HG03558 (cell line): ENCODE data around the gene CST1.
"Not testable (repeated sequence)": the region's sequence is repeated elsewhere in the genome, so short reads cannot be mapped to it uniquely, and the experiment has no call there.

Experiments
- ATAC-seq: cut with Tn5 transposase; IDR thresholded peaks from one replicate; pipeline ENCODE4 v1.9.1; 2021; ENCODE audit warnings: moderate number of reproducible peaks; ENCODE audit not compliant: unreplicated experiment; ENCODE audit errors: extremely low read depth

CST1 gene

GRCh38 chr20:23756792-23757191 is 6.1 kb upstream of the CST1 start:
- ATAC-seq, result not testable (repeated sequence)

DNA sequence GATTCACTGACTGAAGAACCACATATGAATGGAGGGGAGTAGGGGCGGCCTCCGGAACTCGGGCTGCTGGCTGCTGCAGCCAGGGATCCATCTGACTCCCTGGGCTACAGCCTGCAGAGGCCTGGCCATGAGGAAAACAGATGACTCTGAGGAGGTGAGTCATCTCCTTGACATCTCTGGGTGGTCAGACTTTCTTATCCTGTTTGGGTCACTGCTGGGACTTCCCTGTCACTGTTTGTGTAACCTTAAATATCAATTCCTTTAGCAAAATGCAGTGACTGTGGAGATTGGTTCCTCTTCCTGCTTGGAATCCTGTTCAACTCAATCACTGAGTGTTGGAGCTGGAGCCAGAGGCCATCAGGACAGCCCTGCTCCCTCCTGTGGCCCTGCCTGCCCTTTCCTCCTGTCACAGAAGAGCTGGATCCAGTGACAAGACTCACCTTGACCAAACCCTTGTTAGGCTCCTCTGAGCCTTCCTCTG is 4.4 kb upstream of the CST1 start:
- ATAC-seq, result not testable (repeated sequence)

GRCh38 chr20:23754731-23755130 is 4.0 kb upstream of the CST1 start:
- ATAC-seq, result no peak

DNA sequence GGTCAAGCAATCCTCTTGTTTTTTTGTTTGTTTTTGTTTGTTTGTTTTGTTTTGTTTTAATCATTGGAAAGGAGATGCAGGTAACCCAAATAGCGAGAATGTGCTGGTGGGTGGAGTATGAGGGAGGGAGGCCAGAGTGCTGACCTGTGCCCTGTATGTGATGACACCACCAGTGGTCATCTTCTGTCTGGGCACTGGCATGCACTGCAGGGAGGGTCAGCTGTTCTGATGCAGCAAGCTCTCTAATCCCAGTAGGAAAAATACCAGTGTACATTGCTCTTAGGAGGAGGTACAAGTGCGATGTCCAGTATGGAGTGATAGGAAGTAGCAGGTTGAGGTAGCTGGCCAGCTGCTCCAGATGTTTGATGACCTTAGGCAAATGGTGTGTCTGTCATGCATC is 2.9 kb upstream of the CST1 start:
- ATAC-seq, result no peak

- no peak for ATAC-seq
Measured at GRCh38 chr20:23753194-23753548, 2.4 kb upstream of the CST1 start.

- ATAC-seq, result no peak
Measured at GRCh38 chr20:23752481-23753193, 1.9 kb upstream of the CST1 start.

DNA sequence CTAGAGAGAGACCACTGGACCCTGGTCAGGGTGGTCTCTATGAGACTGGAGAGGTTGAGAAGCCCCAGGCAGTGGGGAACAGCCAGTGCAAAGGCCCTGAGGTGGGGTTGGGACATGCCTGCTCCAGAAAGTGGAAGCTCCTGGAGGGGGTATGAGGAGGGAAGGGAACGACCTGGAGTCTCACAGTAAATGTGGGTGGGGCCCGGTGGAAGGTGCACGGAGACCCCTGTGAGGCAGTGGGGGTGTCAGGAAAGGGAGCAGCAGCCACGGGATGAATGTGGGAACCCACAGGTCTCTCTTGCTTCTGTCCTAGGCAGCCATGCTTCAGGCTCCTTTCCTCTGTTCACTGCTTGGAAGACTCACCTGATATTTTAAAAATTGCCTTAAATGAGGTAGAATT is 1.3 kb upstream of the CST1 start:
- ATAC-seq, result no peak

- ATAC-seq, result no peak
Measured at GRCh38 chr20:23749746-23750145, 989 bp downstream of the CST1 start.

DNA sequence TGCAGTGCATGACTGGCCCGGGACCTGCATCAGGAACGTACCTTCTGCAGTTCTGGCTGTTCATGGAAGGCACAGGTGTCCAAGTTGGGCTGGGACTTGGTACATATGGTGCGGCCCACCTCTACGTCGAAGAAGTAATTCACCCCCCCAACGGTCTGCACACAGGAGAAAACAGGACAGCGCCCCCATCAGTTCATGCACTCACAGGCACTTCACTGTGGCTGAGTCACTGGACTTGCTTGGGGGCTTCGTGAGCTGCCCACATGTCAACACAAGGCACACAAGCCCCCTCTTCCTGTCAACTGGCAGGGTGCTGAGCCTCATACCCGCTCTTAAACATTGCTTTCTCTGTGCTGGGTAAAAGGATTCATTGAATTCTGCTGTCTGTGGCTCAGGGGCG is 1.8 kb downstream of the CST1 start:
- not testable (repeated sequence) for ATAC-seq

GRCh38 chr20:23747551-23747950 is 3.2 kb downstream of the CST1 start:
- not testable (repeated sequence) for ATAC-seq

DNA sequence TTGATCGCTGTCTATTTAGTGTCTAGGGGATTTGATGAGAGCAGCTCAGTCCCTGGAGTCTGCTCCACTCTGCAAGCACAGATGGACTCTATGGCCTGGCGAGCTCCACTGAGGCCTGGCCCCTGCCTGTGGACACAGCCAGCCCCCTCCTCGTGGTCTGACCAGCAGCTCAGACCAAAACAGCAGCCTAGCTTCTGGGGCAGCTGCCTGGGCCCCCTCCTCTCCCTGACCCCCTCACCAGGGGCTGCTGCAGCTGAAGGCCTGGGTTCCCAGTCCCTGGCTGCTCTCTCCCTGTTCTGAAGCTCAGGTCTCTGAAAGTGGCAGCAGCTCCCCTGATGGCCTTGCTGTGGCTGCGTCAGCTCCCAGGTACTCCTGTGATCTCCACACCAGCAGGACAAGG is 3.6 kb downstream of the CST1 start:
- ATAC-seq, result not testable (repeated sequence)

- no peak for ATAC-seq
Measured at GRCh38 chr20:23746321-23746720, 4.4 kb downstream of the CST1 start.

DNA sequence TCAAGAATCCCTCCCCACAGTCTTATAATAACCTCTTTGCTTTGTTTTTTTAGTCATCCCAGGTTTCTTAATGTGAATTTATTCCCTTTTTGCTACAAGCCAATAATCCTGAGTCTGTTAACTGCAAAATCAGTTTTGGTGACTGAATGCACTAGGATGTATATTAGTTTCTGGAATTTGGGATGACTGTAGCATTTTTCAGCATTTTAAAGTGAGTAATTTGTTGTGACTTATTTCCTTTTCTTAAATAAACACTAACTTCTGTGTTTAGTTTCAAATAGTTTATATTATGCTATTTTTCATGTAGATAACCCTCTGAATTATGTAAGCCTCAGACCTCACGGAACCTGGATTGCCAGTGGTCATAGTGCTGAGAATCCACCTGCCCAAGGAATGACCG is 5.5 kb downstream of the CST1 start:
- ATAC-seq, result no peak

DNA sequence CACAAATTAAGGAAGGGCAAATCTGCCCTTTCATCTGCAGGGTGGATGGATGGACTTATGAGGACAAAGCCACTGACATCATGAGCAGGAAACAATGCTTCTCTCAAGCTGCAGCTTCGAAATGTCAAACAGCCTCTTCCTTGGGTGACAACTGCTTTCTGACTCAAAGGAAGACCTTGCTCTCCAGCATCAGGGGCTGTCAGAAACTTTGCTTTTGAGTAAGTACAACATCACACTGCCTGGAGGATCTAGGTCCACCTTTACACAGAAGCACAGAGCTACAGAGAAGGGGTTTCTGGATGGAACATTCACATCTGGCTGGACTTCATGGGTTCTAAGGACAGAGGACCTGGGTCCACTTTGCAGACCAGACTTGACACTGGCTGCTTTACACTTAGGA is 5.9 kb downstream of the CST1 start:
- no peak for ATAC-seq

- not testable (repeated sequence) for ATAC-seq
Measured at GRCh38 chr20:23735391-23735790, 15.3 kb downstream of the CST1 start.

DNA sequence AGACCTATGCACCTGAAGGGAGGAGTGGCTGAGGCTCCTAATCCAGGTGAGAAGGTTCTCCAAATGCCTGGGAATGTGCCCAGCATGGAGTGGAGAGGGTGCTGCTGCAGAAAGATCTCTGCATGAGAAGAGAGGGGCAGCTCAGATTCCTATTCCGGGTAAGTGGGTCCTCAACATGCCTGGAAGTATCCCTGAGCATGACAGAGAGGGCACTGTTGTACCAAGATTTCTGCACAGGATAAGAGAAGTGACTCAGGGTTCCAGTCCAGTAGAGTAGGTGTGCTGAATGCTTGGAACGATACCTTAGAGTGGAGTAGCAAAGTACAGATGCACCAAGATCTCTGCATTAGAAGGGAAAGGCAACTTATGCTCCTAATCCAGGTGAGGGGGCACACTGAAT is 15.8 kb downstream of the CST1 start:
- not testable (repeated sequence) for ATAC-seq

DNA sequence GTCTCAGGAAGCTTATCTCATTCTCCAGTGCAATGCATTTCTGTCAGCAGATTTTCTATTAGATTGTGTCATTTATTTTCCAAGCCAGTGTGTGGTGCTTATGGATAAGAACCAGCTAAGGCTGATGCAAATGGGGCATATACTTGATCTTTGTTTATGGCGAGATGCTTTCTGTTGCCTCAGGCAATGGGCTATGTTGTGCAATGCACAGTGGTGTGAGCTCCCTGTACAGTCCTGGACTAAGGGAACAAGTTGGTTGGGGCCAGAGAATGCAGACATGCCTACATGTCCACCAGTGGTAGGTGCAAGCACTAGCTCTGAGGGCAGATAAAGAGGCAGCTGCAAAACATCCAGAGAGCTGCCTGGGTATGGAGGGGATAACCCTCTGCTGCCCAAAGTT is 16.3 kb downstream of the CST1 start:
- not testable (repeated sequence) for ATAC-seq

DNA sequence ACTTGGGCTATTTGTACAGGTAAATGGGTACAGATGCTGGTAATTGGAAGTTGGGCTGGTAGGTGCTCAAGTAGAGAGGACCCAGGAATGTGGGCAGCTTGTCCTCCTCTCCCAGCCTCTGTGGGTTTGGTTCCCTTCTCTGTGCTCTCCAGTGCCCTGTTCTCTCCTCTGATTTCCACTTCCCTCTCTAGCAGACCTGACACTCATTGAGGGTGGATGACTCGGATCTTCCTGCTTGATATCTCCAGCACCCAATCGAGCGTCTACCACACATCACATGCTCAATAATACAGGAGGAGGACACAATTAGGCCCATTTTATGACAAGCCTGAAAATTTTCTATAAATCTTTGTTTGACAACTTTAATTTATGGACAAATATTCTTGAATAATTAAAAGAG is 23.7 kb downstream of the CST1 start:
- ATAC-seq, result no peak

GRCh38 chr20:23725102-23725501 is 25.6 kb downstream of the CST1 start:
- ATAC-seq, result no peak

DNA sequence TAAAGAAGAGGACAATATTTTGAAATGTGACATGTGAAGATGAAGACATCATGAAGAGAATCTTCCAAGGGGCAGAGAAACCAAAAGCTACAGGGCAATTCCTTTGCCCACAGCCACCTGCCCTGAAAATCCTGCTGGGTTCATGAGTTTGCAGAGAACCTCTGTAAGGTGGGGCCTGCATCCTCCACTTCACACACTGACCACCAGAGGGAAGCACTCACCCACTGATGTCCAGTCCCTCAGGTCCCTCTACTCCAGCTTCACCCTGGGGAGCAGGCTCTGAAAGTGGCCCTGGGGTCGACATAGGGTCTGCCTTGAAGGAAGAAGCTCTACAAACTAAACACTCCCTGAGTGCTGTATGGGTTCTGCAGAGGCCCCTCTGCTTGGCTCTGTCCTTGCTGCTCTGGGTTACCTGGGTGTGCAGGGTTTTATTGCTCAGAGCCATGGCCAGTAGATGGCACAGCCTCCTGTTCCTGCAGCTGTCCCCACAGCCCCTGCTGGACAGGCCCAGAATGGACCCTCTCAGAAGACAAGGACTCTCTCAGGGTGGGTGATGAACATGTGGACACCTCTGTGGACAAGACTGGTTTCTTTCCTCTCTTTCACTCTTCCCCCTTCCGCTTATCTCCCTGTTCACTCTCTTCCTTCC is 27.0 kb downstream of the CST1 start:
- ATAC-seq, result not testable (repeated sequence)

- not testable (repeated sequence) for ATAC-seq
Measured at GRCh38 chr20:23722851-23723250, 27.9 kb downstream of the CST1 start.

GRCh38 chr20:23721962-23722361 is 28.8 kb downstream of the CST1 start:
- ATAC-seq, result no peak
